RWPE1 (cell line): ENCODE measurements around the gene KRTAP4-2.
A peak's percentile ranks its signal among the peaks of the same experiment; 100 is the strongest.

Experiments
- CTCF ChIA-PET: fragments of 350-600 bp; sonication (Branson Sonifier 250); formaldehyde crosslinking; extraction: SDS; loops from one replicate; lab custom pipeline; 2021; lab: Yijun Ruan, JAX
- POLR2A ChIA-PET: fragments of 400-600 bp; formaldehyde crosslinking; extraction: SDS; loops from one replicate; lab custom pipeline; 2020; ENCODE audit warnings: antibody characterized with exemption; ENCODE audit not compliant: low non-redundant PET; lab: Yijun Ruan, JAX
- DNase-seq: peaks from one replicate; pipeline ENCODE4 v3.0.0; 2012; ENCODE audit warnings: low spot score
- H3K27ac ChIP-seq: fragments of 450-650 bp; 2 replicates; pipeline ENCODE4 v1.5.1; 2017
- CTCF ChIP-seq: fragments of 450-650 bp; conservative IDR thresholded peaks from 2 replicates; pipeline ENCODE4 v1.5.1; 2017; ENCODE audit warnings: low read depth, mild to moderate bottlenecking

Gene KRTAP4-2

GRCh38 chr17:41133880-41134735 lies 43.9 kb downstream of the KRTAP4-2 start:
- POLR2A ChIA-PET = no interaction called here
- DNase-seq = no peak
- no peak overlapping the region for H3K27ac ChIP-seq
- TF ChIP-seq CTCF = no peak
- CTCF ChIA-PET = interaction anchor here (0.6 to 0.7 kb wide), 2 partner anchors 284 to 1861 kb away, joined by 3 read pairs; no protein-coding TSS in a partner anchor

- DNase-seq = peak; percentile 75
- CTCF ChIA-PET = no interaction called here
- no peak for TF ChIP-seq CTCF
- no peak overlapping the region for H3K27ac ChIP-seq
- POLR2A ChIA-PET = interaction anchor here (1.0 kb wide), 1 partner anchor 313 kb away, joined by 3 read pairs; no protein-coding TSS in a partner anchor
These were observed 46.0 kb downstream of the KRTAP4-2 start for GRCh38 chr17:41131979-41132378.
